Hindlimb muscle (tissue), 1 donor: ENCODE results near the gene EMX1. TPM values are rescaled to one million over a fixed set of nuclear protein-coding genes. Genes with fewer than 3 reads are reported as not detected.

ENCODE experiments used
- DNase-seq: peaks from one replicate; pipeline ENCODE4 v3.0.0-alpha.2; 2013
- polyA plus RNA-seq: library from polyadenylated mRNA; unstranded; fragments of 120-200 nt; gene quantifications from one replicate; pipeline ENCODE4 v1.2.1, GENCODE V29; 2013; ENCODE audit not compliant: insufficient read length

Gene EMX1
- polyA plus RNA-seq, 1 donor = not detected

DNA sequence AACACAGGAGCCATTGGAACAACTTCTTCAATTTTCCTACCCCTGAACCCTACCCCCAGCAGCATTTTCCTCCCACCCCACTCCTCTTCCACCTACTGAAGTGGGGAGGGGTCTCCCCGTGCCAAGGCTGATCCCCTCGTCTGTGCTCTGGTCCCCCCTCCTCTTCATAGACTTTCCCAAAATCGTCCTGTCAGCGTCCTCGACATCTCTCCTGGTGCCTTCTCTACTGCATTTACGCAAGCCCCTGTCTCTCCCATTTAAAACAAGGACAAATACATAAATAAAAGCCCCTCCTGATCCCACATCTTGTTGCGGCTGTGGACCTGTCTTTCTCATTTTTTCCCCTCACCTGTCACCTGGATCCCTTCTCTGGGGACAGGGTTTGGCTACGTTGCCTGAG lies 42.2 kb downstream of the EMX1 start:
- DNase-seq = no peak

DNA sequence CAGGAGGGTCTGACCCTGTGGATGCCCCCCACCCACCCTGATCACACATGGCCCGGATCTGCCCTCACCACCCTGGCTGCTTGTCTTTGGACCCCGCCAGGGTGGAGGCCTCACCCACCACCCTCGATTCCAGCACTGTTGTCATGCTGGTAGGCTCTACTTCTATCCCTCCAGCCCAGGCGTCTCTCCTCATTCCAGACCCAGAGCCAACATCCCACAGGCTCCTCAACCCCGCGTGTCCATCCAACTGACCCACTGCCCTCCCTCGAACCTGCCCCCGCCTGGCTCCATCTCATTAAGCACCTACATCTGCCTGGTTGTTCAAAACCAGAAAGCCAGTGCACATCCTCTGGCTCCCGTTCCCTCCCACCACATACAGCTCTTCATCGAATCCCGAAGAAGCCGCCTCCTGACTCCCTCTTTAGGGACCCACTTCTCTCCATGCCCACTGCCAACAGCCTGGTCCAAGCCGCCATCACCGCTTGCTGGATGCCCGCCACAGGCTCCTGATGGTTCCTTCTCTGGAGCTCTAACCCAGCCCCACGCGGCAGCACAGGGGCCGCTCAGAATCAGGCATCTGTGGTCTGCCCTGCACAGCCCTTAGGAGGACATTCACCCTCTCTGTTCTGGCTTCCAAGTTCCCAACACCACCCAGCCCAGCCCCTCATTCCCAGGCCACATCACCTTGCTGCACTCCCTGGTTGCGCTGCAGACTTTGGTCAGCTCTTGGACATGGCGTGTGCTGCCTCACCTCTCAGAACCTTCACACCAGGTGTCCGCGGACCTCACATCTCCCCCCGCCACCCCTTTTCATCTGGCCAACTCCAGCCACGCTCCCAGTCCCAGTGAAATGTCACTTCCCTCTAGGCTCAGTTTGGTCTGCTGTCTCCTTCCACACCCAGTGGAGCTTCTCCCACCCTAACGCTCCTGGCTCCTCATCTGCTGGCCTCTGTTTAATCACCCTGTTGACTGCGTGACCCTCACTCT lies 43.0 kb downstream of the EMX1 start:
- DNase-seq = no peak

DNA sequence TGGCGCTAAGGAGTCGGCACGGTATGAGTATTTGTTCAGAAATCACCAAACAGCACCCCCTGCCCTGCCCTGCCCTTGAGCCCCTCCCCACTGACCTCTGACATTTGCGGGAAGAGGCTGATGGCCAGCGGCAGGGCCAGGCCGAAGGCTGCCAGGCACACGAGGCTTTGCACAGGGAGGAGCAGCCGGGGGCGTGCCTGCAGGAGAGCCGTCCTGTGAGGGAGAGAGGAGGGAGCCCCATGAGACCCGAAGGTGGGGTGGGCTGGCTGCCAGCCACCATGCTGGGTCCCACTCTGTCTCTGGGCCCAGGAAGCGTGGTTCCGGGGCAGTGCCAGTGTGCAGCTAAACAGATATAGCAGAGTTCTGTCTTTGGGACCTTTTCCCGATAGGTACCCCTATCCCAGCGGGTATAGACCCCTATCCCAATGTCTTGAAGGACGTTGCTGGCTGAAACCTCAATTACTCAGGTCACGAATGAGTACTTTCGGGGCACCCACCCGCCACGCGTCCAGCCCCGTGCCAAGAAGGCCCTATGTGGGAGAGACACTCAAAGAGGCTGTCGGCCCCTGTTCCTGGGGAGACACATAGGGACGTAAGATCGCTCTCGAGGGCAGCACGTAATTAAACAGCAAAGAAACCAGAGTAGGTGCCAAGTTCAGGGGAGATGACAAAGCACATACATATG lies 43.9 kb downstream of the EMX1 start:
- no peak for DNase-seq

DNA sequence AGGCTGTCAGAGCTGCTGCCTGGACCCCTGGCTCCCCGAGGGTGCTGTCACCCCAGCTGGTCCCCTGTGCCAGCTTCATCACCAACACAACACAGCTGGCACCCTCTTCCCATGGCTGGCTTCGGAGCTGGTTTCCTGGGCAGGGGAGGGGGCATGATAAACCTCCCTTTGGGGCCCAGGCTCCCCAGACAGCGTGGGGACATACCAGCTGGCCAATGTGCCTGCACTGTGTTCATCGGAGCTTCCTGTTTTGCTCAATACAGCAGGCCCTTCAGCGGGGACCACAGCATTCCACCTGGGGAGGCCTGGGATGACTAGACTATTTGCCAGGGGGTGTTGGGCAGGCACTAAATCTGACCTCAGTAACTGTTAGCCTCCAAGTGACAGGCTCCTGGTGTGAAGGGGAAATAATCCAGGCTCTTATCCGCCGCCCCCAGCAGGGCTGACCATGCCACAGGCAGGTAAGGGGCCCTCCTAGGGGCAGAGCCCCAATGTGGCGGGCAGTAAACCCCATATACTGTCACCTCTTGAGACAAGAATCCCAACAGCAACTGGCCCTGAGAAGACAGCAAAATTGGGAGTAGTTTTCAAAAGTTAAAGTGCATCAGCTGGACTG lies 44.6 kb downstream of the EMX1 start:
- no peak for DNase-seq

DNA sequence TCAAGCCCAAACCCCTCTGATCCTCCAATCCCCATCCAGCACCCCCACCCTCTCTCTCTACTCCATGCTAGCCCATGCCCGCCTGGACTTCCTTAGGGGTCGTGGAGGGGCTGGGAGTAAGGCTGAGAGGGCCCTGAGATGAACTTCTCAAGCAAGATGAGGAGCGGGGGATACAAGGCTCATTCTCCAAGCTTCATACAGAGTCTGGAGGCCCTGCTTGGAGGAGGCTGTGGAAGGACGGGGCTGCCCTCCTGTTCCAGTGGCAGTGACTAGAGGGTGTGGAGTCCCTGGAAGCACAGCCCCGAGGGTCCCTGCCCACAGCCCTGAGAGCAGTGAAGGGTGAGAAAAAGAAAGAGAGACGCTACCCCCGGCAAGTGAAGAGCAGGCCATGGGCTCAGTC lies 45.6 kb downstream of the EMX1 start:
- DNase-seq = no peak

DNA sequence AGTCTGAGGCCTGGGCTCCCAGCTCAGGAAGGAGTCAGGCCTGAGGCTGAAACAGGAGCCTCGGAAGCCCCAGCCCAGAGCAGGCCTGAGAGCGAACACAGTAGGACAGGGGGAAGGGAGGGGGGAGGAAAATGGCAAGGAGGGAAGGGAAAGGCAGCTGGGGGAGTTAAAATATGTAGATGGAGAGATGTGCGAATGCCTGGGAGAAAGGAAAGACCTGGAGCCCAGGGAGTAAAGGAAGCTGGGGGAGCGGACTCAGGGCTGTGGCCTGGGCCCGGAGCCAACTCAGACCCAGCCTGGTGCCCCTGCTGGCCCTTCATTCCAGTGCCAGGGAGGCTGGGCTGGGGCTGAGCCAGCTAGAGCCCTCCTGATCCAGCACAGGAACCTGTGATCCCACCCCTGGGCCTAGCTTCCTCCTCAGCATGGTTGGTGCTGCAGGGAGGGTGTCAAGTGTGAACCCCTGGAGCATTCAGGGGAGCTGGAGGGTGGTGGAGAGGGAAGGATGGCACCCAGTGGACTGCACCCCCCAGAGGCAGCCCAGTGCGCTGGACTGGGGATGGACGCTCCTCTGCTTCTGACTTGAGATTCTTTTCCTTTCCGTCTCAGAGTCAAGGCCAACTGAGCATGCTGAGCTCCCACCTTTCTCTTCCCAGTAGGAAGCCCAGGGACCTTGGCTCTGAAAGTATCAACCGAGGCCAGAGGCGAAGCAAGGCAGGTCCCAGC lies 46.3 kb downstream of the EMX1 start:
- no peak for DNase-seq

DNA sequence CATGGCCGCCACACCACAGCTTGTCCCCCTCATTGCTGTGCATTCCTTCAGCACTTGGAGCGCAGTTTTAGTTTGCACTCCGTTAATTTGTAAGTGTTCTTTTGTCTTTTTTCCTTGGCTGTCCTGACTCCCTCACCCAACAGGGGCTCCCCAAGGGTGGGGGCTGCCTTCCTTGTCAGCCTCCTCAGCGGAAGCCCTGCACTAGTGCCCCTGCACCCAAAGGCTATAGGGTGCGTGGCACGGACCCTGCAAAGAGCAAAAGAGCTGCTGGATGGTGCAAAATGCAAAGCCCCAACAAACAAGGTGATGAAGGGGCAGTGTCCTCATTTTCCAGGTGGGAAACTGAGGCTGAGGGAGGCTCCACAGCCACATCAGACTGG lies 46.8 kb downstream of the EMX1 start:
- DNase-seq = no peak

DNA sequence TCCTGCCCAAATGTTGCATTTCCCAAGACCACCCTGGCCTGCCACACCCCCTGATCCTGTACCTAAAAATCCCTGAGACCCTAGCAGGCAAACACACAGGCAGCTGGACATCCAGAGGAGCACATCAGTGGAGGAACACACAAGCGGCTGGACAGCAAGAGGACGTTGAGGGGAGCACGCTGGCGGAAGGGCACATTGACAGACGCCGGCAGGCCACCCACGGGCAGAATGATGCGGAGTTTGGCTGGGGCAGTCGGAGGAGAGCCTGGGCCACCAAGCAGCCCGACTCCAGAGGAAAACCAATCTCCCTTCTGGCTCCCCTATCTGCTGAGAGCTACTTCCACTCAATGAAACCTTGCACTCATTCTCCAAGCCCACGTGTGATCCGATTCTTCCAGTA lies 47.7 kb downstream of the EMX1 start:
- no peak for DNase-seq

DNA sequence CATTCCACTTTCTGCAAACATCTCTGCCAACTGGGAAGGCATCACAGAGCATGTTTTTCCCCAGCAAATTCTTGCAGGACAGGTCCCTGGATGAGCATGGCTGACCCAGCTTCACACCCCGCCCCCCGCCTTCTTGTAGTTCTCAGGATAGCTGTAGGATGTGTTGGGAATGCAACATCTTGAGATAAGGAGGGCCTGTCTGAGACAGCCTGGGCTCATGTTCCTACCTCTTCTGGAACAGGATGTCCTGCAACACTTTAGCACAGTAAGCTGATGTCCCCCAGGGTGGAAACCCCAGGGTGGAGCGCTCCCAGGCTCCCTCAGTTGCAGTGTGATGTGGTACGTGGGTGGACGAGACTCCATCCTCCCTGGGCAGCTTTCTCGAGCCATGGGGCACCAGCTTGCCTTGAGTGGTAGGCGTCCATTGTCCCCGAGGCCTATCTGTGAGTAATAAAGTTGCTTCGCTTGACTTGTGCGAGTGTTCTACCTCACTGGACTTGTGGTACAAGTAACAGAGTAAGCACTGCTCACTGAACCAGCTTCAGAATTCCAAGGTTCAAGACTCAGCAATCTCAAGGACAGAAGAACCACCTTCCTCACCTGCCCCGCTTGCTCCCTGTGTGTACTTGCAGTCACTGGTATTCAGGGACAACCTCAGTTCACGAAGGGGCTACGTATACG lies 48.6 kb downstream of the EMX1 start:
- no peak for DNase-seq

DNA sequence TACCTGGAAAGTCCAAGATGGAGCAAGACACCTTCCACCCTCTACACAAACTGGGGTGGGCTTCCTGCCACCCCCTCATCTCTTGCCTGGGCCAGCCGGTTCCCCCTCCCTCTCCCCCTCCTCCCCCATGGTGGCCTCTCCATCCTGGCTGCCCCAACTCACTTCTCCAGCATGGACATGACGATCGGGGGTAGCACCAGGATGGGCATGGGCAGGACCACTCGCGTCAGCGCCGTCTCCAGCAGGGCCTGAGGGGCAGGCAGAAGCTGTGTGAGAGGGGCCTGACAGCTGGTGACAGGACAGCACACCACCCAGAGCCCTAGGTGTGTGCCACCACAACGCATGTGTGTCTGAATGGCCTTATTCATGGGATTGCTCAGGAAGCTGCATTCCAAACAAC lies 51.0 kb downstream of the EMX1 start:
- DNase-seq = no peak

DNA sequence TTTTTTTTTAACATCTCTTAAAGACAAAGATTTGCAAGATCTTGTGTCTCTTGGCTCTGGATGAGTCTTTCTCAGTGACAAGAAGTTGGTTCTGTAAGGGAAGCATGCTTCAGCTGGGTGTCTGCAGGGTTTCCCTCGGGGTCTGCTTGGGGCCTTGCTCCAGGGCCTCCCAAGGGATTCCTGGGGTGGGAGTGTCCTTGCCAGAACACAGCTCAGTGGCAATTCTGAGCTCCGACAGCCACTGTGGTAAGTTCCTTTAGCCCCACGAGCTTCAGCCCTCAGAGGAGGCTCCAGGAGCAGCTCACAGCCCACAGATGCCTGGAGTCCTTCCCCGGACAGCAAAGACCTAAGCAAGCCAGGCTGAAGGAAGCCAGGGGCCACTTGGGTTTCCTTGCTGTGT lies 52.4 kb downstream of the EMX1 start:
- DNase-seq = no peak

DNA sequence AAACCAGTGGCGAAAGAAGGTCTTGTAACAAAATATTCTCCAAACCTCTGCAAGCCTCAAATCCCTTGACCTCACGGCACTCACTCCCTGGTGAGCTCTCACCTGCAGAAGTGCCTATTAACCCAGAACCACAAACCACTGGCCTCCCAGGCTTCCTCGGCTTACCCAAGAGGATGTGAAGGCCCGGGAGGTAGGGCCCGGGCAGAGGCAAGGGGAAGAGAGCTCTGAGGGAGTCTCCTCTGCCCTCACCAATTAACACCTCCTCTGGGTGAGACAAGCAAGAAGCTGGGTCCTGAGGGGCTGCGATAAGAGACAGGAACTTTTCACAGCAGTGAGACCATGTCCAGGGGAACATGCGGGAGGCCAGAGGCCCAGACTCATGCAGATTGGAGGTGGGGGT lies 53.7 kb downstream of the EMX1 start:
- DNase-seq = no peak

DNA sequence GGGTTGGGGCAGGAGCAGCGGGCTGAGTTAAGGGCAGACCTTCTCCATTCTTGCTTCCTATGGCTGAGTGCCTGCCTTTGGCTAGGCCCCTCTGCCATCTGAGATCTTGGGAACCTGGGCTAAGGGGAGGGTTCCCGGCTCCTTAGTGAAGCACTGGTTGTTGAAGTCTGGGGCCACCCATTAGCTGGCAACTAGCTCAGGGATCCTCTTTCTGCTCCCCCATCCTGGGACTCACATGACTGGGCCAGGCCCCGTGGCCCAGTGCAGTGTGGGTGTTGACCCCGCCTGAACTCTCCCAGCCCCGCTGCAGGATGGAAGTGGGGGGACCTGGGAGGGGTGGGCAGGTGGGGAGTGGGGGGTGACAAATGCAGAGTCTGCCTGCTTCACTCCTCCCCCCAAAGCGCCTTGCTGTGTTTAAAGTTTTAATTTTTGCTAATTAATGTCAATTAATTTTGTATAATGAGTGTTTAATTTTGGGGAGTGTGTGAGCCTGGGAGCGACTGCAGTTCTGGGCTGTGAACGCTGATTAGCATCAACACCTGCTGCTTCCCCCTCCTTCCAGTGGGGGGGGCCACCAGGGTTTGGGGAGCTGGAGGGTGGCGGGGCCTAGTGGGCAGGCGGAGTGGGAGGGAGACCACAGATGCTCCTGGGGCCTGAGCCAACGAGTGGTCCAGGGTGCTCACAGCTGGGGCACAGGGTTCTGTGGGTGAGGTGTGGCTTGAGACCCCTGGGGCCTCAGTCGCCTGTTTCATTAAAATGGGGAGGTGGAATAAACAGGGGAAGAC lies 55.2 kb downstream of the EMX1 start:
- DNase-seq = no peak

DNA sequence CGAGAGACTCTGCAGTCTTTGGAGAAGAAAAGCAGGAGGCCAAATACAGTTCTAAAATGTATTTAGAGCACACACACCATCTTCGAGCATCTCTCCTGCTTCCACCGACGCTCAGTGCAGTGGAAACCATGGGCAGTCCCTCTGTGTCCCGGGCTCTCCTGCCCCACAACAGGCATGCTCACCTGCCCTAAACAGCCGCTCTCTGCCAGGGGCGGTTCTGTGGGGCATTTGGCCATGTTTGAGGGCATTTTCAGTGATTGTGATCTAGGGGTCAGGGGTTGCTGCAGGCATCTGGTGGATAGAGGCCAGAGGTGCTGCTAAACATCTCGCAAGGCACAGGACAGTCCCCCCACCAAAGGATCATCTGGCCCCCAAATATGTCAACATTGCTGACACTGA lies 55.8 kb downstream of the EMX1 start:
- DNase-seq = no peak

DNA sequence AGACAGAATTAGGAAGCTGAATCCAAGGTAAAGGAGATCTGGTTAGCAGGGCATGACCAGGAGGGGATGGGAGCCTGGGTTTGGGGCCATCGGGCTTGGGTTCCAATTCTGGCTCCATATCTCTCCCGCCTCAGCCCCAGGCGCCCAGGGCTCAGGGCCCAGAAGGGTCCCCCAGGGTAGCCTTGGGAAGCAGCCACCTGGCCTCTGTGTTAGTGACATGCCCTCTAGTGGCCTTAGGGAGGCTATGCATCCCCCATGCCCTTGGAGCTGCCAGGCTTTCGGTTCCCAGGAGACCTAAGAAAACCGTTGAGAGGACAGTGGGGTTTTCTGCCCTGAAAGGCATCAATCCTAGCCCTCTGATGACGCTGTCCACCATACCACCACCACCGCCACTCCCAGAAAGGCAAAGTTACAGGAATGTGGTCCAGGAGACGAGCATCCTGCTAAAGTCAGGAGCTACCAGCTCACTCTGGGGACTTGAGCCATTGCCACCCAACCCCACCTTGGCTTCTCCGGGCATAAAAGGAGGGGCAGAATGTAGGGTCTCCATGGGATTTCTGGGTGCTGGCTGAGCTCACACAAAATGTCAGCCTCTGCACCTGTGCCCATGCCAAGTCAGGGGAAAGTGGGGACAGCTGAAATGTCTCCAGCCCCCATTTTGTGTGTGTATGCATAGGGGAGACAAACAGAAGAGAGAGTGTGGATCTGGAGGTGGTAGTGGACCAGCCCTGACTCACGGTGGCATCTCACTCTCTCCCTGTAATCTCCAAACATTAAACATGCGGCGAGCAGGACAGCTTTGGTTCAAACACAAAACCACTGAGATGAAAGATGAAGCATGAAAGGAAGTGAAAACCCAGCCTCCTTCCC lies 56.5 kb downstream of the EMX1 start:
- no peak for DNase-seq

DNA sequence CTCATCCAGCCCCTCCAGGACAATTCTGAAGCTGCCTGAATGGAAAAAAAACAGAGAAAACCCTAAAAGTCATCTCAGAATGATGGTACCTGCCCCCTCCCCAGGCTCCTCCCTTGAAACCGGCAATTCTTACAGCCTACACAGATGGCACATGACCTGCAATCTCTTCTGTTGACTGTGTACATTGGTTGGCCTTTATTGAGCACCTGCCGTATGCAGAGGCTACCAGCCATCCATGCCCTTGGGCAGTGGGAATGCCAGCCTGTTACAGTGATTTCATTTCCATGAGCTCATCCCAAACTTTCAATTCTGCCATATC lies 57.1 kb downstream of the EMX1 start:
- DNase-seq = no peak

DNA sequence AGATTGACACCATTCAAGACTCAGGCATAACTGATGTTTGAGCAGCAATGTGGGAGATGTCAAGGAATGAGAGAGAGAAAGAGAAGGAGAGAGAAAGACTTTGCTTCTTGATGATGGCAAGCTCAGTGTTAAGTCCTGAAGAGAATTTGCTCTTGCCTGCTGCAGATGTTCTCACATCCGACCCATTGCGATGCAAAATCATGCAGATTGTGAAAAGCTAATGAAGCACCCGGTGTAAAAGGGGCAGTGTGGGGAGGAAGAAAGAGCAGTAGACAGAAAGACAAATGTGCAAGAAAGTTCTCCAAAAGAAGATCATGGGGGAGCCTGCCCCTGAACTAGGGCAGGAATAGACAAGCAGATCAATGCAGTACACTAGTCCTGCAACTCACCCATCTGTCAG lies 57.7 kb downstream of the EMX1 start:
- DNase-seq = no peak

DNA sequence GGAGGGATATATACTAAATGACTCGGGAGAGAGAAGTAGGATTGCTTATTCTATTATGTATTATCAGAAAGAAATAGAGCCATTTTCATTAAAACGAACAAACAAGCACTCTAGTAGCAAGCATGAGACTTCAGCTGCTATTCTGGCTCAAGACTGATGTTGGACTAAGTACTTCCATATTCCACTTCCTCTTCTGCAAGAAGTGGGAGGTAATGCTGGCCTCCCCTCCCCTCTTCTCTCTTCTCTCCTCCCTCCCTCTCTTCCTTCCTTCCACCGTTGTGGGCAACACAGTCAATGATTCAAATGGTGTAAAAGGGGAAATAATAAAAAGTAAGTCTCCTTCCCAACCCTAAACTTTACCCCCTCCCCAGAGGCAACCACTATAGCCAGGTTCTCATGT lies 62.6 kb downstream of the EMX1 start:
- DNase-seq = peak; percentile 25

DNA sequence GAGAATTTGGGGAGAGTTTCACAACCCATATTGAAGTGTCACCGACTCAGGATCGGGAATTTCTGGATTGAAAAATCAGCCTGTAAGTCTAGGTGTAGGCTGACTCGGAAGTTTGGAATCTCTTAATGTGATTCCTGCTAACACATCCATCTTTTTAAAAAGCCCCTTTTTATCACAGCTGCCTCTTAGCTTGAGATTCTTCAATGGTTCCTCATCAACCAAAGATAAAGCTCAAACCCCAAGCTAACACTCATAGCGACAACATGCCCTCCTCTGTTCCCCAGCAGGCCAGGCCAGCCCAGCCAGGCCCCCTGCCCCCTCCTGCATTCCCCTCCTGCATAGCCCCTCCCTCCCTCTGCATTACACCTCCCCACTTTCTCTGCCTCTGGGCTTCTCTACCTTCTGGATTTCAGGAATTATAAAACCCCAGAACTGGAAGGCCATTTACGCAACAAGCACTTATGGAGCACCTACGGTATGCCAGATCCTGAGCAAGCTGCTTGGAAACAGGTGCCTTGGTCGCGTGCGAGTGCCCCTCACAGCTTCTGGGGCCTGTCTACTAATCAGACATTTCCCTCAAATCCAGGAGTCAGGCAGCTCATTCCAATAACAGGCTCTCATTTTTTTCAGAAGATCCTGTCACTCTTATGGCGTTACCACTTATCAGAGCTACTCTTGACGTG lies 63.4 kb downstream of the EMX1 start:
- DNase-seq = no peak

DNA sequence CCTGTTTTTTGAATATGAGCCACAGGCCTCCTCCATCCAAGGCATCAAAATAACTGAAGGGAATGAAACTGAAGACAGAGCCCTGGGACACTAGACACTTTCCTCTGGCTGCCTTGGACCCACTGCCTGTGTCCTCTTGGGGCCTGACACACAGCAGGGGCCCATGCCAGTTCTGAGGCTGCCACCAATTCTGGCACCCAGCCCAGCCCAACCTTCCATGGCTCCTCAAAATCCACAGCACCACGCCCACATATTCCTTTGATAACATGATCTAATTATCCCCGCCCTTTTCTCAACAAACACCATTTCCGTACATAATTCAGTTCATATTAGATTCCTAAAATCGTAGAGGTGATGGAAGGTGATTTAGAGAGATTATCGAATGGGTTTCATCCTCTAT lies 64.2 kb downstream of the EMX1 start:
- DNase-seq = no peak
